ENCODE data around the gene SHCBP1. TPM values are rescaled to one million over a fixed set of nuclear protein-coding genes. Genes with fewer than 3 reads are reported as not detected.

SHCBP1 gene
- total RNA-seq, 1 donor from 2014 or later: 2.4 TPM

DNA sequence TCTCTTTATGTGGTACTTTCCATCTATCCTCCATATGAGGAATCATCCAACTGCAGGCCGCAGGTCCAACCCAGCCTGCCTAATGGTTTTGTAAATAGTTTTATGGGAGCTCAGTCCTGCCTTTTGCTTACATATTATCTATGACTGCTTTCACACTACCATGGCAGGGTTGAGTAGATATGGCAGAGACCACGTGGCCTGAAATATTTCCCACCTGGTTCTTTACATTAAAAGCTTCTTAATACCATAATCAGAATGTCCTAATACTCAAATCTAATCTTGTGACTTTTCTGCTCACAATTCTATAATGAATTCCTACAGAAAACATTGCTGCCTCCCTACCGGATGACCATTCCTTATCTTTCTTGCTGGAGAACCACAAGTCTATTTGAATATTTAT is 71.7 kb downstream of the SHCBP1 start:
- H3K4me1 Mint-ChIP-seq (ENCODE audit: low read depth, unreplicated experiment): no peaks in the 10 kb centered on the region
- TF ChIP-seq, protein P1, sequence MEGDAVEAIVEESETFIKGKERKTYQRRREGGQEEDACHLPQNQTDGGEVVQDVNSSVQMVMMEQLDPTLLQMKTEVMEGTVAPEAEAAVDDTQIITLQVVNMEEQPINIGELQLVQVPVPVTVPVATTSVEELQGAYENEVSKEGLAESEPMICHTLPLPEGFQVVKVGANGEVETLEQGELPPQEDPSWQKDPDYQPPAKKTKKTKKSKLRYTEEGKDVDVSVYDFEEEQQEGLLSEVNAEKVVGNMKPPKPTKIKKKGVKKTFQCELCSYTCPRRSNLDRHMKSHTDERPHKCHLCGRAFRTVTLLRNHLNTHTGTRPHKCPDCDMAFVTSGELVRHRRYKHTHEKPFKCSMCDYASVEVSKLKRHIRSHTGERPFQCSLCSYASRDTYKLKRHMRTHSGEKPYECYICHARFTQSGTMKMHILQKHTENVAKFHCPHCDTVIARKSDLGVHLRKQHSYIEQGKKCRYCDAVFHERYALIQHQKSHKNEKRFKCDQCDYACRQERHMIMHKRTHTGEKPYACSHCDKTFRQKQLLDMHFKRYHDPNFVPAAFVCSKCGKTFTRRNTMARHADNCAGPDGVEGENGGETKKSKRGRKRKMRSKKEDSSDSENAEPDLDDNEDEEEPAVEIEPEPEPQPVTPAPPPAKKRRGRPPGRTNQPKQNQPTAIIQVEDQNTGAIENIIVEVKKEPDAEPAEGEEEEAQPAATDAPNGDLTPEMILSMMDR (IDR thresholded peaks at IDR 0.05; ENCODE audit: partially characterized antibody, unreplicated experiment): no peak

More for the DNA sequence above, 71.7 kb downstream of the SHCBP1 start:
- Mint-ChIP-seq H3K4me3 (ENCODE audit: unreplicated experiment) (no peak overlapping the region), H3K9me3 (ENCODE audit: unreplicated experiment) (no peaks in the 10 kb centered on the region), H3K27me3 (ENCODE audit: unreplicated experiment) (peaks cover 2% of the 10 kb centered on the region), H3K36me3 (ENCODE audit: unreplicated experiment) (no peaks in the 10 kb centered on the region), H3K27ac (ENCODE audit: unreplicated experiment) (no peak overlapping the region)
- no peak for DNase-seq

Other genes starting within 250 kb of the SHCBP1 start
- 111 TPM for gene VPS35, start 67.8 kb upstream of the SHCBP1 start, total RNA-seq (ENCODE audit: unreplicated experiment)
- 30.1 TPM for gene ORC6, start 68.3 kb upstream of the SHCBP1 start, total RNA-seq (ENCODE audit: unreplicated experiment)
- 0.49 TPM for gene MYLK3, start 127.0 kb upstream of the SHCBP1 start, total RNA-seq (ENCODE audit: unreplicated experiment)
- gene C16orf87, start 209.8 kb upstream of the SHCBP1 start, total RNA-seq (ENCODE audit: unreplicated experiment): 15.8 TPM